COLO829 (cell line): Measurements from ENCODE around the gene MAP2K6.

Experiments
- DNase-seq: peaks from one replicate; pipeline ENCODE4 v3.0.0; 2012; ENCODE audit warnings: low spot score

The MAP2K6 gene

DNA sequence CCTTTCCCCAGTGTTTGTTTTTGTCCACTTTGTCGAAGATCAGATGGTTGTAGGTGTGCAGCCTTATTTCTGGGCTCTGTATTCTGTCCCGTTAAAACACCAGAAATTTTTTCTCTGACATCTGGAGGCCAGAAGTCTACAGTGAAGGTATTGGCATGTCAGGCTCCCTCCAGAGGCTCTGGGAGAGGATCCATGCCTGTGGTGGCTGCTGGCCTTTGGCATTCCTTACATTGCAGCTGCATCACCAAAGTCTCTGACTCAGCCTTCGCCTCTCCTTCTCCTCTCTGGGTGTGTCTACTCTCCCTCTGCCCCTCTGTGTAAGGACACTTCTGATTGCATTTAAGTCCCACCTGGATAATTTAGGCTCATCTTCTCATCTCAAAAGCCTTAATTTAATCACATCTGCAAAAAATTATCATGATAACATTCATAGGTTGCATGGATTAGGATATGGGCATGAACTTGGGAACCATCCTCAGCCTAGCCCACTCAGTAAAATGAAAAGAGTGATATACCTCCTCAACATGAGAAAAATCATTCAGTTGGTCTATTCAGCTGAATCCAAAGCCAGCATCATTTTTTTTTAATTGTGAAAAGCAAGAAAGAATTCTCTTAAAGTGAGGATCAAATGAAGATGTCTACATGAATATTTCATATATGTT is 78.0 kb downstream of the MAP2K6 start:
- DNase-seq: no peak

DNA sequence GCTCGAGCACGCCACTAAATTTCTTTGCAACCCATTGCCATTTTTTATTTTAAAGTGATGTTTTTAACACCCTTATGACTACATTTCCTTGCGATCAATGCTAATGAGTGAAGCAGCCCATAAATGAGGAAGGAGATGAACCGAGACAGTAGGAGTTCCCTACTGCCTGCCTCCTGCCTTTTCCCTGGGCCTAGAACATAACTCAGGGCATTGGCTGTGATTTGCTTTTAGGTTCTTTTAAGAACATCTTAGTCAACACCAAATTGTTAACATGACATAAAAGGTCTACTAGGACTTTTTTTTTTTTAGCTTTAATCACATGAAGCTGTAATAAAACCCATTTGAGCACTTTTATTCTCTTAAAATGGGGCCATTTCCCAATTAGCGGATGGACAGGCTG is 81.3 kb downstream of the MAP2K6 start:
- no peak for DNase-seq

DNA sequence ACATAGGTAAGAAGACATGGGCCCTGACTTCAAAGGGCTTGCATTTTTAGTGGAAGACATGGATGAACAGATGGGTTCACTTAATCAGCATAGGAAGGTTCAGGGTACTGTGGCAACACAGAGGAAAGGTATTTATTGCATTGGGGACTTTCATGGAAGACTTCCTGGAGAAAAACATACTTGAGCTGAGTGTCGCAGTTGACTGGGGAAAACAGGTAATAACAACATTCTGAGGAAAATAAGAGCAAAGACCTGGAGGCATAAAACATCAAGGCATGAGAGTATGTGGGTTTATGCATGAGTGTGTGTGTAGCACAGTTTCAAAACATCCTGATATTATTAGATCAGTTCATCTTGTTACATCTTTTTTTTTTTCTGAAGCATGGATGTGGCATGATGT is 82.7 kb downstream of the MAP2K6 start:
- DNase-seq: no peak

DNA sequence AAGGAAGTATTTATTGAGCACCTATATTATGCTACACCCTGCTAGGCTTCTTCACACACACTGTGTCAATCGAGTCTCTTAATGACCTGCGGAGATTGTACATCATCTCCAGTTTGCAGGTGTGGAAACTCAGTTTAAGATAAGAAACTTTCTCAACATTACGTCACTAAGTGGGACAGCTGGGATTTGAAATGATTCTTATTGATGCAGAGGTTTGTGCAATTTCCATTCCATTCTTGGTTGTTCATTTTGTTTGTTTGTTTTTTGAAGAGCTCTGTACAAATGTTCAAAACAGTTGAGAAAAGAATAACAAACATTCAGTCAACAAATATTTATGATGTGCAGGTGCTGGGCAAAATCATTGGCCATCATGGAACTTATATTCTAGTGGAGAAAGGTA is 84.8 kb downstream of the MAP2K6 start:
- no peak for DNase-seq

DNA sequence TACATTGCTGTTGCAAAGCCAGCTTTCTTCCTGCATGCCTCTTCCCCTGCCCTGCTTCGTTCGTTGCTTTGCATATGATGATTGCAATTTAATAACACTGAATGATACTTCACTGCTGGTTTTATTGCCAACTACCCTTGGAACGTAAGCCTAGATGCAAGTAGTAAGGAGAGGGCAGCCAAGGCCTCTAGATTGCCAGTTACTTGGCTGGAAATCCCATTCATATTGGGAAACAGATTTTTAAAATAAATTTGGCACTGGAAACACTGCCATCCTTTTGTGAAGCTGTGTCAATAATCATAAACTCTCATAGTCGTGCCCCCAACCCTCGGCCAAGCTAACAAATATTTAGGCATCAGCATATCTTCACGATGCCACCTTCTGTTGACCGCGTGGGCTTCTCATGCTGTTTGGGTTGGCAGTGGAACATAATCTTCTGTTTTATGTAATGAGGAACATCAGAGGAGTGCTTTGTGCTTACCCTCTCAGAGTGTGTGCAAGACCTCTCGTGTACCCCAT is 86.5 kb downstream of the MAP2K6 start:
- no peak for DNase-seq

DNA sequence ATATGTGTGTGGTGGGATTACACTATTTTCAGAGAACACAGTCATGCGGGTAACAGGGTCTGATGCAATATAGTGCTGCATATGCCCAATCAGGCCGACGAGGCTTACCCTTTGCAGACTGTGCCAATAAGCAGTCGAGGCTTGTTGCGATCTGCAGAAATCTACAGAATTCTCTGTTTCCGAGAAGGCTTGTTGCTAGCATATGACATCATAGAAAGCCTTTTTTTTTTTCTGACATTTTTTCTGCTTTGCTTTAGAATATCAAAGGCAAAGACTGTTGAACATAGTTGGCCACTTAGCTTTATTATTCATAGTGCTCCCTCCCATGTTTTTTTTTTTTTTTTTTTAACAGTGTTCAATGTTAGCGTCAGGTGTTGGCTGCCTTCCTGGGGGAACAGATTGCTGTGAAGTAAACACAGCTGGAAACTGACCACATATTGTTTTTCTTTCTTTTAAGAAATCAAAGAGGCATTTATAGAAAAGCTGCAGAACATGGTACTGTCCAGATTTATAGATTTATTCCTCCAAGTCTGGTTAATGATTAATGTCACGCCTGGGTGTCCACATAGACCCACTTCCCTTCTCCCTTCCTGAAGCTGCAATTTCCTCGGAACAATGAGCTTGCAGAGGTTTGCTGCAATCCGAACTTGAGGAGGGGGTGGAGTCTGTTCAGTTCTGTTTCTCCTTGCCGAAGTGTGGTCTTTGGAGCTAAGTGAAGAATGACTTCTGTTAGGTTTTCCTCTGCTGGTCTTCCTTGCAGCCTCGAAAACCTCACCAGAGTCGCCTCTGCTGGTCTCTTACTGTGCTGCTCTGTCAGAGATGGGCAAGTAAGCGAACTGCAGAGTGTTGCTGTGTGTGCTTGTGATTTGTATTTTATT is 87.3 kb downstream of the MAP2K6 start:
- no peak for DNase-seq

DNA sequence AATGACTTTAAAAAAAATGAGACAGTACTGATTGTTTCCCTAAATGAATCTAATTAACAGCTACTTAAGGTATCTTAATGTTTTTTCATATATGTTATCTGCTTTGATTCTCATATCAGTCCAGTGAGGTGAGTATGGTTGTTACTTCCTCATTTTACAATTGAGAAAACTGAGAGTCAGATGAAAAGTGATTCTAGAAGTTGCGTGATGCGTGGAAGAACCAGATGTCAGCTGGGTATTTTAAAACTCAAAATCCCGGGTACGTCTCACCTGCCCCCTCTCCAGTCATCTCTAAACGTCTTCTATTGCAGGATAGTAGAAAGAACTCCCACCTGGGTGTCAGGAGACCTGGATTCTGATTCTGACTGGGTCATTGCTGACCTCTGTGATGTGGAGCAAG is 89.2 kb downstream of the MAP2K6 start:
- no peak for DNase-seq

DNA sequence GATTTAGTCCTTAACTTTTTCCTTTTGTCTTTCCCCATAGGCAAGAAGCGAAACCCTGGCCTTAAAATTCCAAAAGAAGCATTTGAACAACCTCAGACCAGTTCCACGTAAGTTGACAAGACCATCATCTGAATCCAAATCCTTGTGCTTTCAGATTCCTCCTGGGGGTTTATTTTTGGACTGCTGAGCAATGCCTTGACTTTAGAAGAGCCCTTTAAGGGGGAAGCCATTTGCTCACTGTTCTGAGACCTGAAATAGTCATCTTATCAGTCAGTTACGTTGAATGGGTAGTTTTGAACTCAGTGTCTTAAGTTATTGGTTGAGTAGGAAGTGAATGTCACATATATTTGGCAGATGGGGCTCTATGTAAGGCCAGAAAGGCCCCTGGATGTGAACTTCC is 91.2 kb downstream of the MAP2K6 start:
- no peak for DNase-seq

DNA sequence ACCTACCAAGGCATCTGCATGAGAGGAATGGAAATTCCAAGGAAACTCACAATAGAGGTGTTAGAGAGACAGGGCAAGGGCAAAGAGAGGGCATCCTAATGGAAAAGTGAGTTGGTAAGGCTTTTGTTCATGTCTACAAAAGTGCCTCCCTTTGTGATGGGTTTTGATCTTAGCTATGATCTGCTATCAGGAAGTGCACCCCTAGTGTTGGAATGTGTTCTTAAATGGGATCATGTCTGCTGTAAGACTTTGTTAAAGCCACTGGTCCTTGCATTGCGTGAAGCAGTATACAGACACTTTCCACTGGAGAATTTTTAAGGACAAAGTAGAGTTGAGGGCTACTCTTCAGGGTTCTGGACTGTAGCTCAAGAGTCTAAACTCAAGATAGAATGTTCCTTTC is 92.0 kb downstream of the MAP2K6 start:
- no peak for DNase-seq

DNA sequence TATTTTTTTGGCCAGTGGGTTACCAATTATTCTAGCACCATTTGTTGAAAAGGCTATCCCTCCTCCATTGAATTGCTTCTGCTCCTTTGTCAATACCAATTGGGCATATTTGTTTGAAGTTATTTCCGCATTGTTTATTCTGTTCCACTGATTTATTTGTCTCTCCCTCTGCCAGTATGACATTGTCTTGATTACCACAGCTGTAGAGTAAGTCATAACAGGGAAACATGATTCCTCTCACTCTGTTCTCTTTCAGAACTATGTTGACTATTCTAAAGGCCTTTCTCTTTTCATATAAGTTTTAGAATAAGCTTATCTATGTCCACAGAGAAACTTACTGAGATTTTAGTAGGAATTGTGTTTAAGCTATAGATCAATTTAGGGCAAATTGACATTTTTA is 94.3 kb downstream of the MAP2K6 start:
- DNase-seq: no peak

DNA sequence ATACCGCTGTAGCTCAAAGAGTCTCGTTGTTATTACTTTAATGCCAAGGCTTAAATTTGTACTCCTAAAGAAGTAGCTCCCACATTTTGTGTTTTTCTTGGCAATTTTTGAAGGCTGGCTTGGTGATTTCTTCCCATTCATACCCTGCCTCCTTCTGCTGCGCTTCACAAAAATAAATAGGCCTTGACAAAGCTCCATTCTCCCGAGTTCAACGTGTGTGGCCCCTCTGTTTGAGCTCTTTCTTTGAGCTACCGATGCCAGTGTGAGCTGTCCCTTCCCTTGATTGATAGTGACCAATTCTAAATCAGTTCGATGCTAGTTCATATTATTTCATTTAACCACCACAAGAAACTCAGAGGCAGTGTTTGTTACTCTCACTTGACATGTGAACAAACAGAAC is 96.8 kb downstream of the MAP2K6 start:
- no peak for DNase-seq

DNA sequence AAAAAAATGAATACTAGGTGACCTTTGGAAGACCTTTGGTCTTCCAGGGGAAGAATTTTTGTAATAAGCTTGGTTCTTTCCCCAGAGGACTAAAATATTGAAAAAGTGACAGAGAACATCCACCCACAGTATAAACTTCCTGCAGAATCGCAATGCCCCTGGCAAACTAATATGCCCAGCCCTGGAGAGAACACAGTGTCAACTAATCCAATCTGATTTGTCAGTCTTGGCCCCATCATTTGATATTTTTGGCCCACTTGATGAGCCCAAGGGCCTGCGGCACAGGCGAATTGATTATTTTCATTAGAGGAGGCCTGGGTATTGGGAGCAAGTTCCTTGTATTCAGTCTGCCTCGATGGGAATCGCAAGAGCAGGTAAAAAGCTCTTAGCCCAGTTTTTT is 98.4 kb downstream of the MAP2K6 start:
- DNase-seq: no peak

DNA sequence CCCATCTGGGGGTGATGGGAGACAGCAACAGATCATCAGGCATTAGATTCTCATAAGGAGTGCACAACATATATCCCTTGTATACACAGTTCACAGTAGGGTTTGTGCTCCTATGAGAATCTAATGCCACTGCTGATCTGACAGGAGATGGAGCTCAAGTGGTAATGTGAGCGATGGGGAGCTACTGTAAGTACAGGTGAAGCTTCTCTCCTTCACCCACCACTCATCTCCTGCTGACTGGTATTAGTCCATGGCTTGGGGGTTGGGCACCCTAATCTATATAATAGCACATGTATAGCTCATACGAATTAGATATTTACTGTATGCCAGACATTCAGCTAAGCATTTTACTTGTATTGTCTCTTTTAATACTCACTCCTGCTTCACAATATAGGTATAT is 101.7 kb downstream of the MAP2K6 start:
- DNase-seq: no peak

DNA sequence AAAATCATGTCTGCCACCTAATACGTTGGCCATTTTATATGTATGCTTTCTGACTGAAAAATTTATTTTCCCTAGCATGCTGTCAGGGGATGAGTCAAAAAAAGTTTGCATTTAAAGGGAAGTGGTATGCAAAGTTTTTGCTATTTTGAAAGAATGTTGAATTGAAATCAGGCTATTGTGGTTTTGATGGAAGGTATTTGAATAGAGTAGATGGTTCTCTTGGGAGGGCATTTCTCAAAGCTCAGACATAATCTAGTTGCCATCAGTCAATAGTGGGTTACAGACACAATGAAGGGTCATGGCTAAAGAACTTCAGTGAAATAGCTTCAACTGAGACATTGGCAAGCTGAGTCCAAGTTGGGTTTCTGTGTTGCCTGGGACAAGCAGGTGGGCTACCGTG is 102.4 kb downstream of the MAP2K6 start:
- DNase-seq: no peak

DNA sequence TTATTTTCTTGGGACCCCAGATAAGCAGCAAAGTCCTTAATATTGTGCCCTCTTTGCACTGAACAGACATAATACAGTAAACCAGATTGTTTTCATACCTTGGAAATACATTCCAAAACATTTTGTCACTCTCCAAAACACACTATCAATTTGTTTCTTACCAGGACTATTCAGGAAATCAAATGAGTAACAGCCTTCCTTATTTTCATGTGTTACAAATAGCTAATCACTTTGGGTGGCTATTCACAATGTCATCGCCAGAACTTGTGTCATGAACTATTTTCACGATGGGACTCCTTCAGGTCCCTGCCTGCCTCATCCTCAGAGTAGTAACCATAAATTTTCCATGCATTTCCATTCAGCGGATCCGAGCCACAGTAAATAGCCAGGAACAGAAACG is 104.5 kb downstream of the MAP2K6 start:
- no peak for DNase-seq

DNA sequence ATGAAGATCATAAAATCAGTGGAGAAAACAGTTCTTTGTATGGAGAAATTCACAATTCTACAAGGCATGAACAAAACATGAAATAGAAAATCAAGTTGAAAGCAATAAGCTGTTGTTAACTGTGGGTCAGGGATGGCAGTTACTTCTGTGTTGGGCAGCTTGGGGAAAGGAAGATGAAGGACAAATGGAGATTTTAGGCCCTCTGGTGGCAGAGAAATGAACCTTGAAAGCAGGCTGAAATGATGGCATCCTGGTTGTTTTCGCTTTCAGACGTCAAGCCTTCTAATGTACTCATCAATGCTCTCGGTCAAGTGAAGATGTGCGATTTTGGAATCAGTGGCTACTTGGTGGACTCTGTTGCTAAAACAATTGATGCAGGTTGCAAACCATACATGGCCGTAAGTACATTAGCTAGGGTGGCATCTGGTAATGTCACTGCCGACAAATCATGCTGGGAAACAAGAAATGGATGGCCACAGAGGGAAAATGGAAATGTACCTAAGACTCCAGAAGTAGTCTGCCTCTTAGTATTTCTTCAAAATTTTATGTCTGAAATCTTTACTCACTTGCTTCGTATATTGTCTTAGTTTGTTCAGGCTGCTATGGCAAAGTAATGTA is 108.9 kb downstream of the MAP2K6 start:
- peak; percentile 31 for DNase-seq

DNA sequence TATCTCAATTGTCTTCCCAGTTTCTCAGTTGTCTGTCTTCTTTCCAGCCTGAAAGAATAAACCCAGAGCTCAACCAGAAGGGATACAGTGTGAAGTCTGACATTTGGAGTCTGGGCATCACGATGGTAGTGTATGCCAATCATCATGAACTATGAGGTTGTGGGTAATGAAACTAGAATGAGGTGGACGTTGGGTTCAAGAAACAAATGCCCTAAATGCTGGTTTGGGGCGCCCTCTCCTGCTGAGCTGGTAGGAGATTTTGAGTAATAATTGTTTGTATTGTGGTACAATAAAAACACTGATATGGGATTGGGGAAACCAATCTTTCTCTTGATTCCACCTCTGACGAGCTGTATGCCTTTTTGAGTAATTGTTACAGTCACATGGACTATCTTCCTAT is 110.4 kb downstream of the MAP2K6 start:
- DNase-seq: no peak

DNA sequence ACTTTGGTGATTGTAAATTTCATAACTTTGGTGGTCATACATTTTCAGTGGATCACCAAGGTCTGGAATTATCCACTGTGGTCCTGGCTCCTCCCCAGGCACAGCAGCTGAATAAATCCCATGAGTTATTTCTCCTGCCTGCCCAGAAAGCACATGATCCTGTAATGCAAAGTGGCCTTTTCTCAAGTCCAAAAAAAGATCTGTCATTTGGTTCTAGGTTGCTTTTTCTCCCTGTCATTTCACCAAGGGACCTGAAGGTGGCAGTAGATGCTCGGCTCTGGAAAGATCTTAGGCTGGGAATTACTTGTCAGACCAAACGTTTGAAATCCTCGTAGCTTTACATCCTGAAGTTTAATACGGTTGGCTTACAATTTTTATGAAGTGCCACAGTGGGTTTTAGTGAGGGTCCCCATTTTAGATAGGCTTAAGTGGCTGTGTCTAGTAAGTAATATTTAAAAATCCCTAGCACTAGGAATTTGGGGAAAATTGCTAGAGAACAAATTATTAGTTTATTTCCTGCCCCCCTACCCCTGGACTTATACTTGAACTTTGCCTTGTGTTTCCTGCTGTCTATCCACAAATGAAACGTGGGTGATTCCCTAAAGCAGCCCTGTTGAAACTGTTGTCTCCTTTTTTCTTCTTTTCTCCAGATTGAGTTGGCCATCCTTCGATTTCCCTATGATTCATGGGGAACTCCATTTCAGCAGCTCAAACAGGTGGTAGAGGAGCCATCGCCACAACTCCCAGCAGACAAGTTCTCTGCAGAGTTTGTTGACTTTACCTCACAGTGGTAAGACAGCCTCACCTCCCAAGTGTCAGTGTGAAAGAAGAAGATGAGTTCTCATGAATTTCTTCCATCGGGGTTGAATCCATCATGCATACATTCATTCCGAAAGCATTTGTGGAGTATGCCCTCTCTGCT is 111.7 kb downstream of the MAP2K6 start:
- peak; percentile 61 for DNase-seq

DNA sequence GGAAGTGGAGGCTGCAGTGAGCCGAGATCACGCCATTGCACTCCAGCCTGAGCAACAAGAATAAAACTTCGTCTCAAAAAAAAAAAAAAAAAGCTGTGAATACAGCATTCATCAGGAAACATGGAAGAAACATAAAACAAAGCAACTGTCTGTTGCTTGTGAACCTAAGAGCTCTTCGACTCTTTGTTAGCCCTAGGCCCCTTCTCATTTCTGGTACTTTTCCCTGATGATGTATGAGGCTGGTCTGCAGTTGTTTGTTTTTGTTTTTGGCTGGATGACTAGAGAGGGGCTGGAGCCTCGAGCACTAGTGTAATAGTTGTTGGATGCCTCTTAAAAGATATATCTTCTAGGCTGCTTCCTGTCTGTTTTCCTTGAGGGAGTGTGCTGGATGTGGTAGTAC is 113.5 kb downstream of the MAP2K6 start:
- DNase-seq: peak; percentile 37

DNA sequence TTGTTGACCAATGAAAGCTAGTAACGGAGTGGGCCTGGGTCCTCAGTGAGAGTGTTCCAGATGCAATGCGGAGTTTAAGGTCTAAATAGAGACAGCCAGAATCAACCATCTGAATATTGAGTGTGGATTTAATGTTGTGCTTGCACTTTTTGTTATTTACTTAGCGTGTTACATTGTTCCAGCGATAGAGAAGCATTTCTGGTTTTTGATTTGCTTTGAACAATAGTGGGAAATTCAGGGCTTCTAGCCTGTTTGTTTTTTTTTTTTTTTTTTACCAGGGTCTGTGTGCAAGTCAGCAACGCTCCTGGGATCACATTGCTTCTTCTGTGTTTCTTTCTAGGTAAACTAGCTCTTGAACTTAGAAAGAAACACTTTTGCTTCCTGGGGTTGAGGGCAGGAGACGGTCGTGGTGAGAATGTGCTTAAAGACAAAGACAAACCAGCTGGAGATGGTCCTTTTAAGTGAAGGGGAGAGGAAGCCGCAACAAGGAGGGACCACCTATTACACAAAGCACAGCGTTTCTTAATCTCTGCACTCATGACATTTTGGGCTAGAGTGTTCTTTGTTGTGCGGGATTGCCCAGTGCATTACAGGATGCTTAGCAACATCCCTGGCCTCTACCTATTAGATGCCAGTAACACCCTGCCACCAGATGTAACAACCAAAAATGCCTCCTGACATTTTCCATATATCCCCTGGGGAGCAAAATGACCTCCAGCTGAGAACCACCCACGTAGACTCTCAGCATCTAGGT is 119.2 kb downstream of the MAP2K6 start:
- no peak for DNase-seq

DNA sequence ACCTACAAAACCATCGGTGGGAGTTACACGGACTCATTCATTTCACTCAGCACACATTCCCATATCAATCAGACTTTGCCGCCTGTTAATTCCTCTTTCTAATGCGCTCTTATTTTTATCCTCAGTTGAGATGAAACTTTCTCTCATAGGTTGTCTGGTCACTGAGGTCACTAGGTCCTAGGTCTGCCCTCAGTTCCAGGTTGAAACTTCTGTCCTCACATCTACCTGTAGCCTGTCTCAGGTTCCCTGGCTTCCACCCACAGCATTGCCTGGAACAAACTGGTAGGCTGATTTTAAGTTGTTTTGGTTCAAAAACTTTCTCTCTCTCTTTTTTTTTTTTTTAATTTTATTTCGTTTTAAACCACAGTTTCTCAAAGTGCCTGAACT is 119.7 kb downstream of the MAP2K6 start:
- no peak for DNase-seq
